ENCODE results near the gene BRD4. TPM values are rescaled to one million over a fixed set of nuclear protein-coding genes. Genes with fewer than 3 reads are reported as not detected.
"Not testable (repeated sequence)": the region's sequence is repeated elsewhere in the genome, so short reads cannot be mapped to it uniquely, and the experiment has no call there.

The BRD4 gene
- total RNA-seq, 1 experiment from 2014 or later = 9.1 TPM

- not testable (repeated sequence) for DNase-seq (ENCODE audit: low read depth)
Measured at GRCh38 chr19:15360015-15360414, 27.7 kb upstream of the BRD4 start.

DNA sequence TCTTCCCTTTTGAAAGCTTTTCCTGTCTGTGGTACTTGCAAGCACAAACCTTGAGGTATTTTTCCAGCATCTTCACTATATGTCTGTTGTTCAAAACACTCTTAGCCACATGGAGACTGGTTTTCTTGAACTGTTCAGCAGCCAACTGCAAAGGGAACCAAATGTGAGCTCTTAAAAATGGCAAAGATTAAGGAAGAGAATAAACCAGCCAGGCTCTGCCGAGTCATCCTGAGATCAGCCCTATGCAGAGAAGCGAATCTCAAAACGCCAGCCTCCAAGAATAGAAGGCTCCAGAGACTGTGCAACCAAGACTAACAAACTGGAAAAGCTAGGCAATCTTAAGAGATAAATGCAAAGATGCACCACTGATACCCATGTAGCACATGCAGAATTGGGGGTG, 26.6 kb upstream of the BRD4 start:
- no peak for DNase-seq (ENCODE audit: low read depth)

- DNase-seq (ENCODE audit: low read depth) = no peak
Measured at GRCh38 chr19:15357906-15358305, 25.6 kb upstream of the BRD4 start.

GRCh38 chr19:15354566-15355296, 22.4 kb upstream of the BRD4 start:
- DNase-seq (ENCODE audit: low read depth) = no peak

- no peak for DNase-seq (ENCODE audit: low read depth)
Measured at GRCh38 chr19:15353908-15354307, 21.6 kb upstream of the BRD4 start.

DNA sequence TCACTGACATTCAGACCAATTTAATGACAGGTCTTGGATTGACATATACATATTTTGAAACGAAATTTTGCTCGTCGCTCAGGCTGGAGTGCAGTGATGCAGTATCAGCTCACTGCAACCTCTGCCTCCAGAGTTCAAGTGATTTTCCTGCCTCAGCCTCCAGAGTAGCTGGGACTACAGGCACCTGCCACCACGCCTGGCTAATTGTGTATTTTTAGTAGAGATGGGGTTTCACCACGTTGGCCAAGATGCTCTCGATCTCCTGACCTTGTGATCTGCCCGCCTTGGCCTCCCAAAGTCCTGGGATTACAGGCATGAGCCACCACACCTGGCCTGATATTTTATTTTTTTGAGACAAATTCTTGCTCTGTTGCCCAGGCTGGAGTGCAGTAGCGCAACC, 20.2 kb upstream of the BRD4 start:
- DNase-seq (ENCODE audit: low read depth) = not testable (repeated sequence)

- DNase-seq (ENCODE audit: low read depth) = not testable (repeated sequence)
Measured at GRCh38 chr19:15341328-15341727, 9.0 kb upstream of the BRD4 start.

DNA sequence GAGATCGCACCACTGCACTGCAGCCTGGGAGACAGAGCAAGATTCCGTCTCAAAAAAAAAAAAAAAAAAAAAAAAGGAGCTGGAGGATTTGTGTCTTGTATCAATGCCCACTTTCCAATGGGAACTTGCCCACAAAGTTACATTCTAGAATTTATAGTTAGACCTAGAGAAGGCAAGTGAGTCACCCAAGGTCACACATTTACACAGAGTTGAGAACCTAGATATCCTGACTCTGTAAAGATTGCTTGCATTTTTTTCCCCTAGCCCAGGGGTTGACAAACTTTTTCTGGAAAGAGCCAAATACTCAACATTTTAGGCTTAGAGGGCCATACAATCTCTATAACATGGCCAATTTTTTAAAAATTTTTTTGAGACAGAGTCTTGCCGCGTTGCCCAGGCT, 7.7 kb upstream of the BRD4 start:
- no peak for DNase-seq (ENCODE audit: low read depth)

GRCh38 chr19:15337202-15337601, 4.9 kb upstream of the BRD4 start:
- no peak for DNase-seq (ENCODE audit: low read depth)

DNA sequence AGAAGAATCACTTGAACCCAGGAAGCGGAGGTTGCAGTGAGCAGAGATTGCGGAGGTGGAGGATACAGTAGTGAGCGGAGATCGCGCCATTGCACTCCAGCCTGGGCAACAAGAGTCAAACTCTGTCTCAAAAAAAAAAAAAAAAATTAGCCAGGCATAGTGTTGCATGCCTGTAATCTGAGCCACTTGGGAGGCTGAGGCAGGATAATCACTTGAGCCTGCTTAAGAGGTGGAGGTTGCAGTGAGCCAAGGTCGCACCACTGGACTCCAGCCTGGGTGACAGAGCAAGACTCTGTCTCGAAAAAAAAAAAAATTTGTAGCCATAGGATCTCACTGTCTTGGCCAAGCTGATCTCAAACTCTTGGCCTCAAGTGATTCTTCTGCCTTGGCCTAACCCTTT, 3.7 kb upstream of the BRD4 start:
- not testable (repeated sequence) for DNase-seq (ENCODE audit: low read depth)

GRCh38 chr19:15331419-15332310, 674 bp downstream of the BRD4 start:
- peak; percentile 34 for DNase-seq (ENCODE audit: low read depth)

DNA sequence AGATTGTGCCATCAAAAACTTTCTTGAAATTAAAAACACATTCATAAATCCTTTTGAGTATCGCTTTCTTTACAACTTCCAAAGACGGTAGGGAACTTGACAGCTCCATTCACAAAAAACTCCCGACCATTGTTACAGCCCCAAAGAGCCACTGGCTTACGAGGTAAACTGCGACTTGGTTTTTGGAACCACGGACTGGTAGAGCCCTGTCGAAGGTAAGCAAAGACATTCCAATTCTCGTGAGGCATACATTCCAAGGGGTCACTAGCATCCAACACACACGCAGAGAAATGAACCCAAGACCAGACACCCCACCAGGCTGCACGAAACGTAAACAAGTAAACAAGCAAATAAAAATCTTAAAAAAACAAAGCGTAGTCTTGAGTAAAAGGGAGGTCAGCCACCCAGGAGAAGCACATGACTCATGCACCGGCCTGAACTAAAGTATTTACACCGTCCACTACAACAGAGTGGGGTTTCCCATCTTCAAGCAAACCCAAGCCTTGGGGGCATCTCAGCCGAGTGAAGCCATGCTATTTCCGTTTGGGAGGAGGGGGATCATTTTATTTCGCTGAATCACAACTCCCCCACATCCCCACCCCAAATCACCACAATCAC, 1.4 kb downstream of the BRD4 start:
- peak; percentile 92 for DNase-seq (ENCODE audit: low read depth)

DNA sequence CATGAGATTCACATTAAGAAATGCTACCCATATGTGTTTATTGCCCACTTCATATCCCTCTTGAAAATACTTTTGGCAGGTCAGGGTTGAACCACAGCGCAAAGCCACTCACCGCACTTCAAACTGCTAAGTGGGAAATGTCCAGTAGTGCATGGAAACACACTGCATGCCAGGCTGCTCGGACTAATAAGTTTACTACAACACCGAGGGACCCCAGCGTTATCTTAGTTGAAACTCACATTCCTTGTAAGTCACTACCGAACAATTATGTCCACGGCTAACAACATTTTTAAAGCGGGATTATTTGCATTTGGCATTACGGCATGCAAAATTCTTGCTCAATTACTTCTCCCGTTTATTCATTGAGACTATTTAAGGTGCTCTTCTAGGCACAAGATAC, 4.0 kb downstream of the BRD4 start:
- DNase-seq (ENCODE audit: low read depth) = no peak

- no peak for DNase-seq (ENCODE audit: low read depth)
Measured at GRCh38 chr19:15324791-15325519, 7.4 kb downstream of the BRD4 start.

DNA sequence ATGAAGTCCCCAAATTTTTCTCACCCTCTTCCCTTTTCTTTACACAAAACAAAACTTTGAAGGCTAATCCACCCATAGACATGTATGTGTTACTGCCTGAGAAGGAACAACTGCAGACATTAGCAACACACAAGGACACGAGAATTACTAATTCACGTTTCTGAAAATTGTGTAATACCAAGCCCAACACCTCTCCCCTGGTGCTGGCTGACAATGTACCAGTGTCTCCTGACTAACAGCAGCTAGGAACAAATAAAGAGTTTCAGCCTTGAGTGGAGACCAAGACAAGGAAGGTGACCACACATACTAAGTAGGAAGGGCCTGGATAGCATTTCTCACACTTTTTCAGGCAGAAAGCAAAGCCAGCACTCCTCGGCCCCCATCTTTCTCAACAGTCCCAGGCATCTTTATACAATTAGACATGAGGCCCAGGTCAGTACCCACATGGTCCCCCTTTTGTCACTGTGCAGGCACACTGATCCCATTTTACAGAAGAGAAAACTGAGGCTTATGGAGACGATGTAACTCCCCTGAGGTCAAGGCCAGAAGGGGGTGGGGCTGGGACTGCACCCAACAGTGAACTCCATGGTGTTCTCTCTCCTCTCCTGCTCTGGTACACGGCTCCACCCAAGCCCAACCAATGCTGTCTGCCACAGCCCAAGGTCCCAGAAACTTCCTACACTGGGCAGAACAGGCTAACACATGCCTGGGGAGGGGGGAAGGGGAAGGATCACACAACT, 8.7 kb downstream of the BRD4 start:
- DNase-seq (ENCODE audit: low read depth) = no peak

DNA sequence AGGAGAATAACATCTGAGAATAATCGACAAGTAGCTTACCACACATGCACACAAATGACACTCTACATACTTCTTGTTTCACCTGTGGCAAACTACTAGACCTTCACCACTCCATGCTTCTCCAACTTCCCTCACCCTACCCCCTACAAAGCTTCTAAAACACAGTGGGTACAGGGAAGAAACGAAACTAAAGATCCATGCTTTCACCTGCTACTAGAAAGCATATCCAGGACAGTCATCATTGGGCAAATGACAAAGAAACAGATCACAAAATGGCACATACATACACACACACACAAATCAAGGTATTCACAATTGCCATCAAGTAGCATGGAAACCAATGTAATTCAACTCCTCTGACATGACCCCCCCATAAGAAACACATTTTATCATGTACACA, 10.6 kb downstream of the BRD4 start:
- DNase-seq (ENCODE audit: low read depth) = no peak

- no peak for DNase-seq (ENCODE audit: low read depth)
Measured at GRCh38 chr19:15320116-15320515, 12.2 kb downstream of the BRD4 start.

GRCh38 chr19:15318241-15318691, 14.1 kb downstream of the BRD4 start:
- DNase-seq (ENCODE audit: low read depth) = no peak

- DNase-seq (ENCODE audit: low read depth) = no peak
Measured at GRCh38 chr19:15317392-15318071, 14.8 kb downstream of the BRD4 start.

- no peak for DNase-seq (ENCODE audit: low read depth)
Measured at GRCh38 chr19:15316498-15316897, 15.8 kb downstream of the BRD4 start.

- DNase-seq (ENCODE audit: low read depth) = no peak
Measured at GRCh38 chr19:15315101-15315500, 17.2 kb downstream of the BRD4 start.

Data from RPMI7951 (cell line).